Activated CD8-positive, alpha-beta memory T cell treated with anti-CD3 and anti-CD28 coated beads for 36 hours (primary cell): ENCODE data around the gene AGT. TPM values are rescaled to one million over a fixed set of nuclear protein-coding genes. Genes with fewer than 3 reads are reported as not detected.
"Not testable (repeated sequence)": the region's sequence is repeated elsewhere in the genome, so short reads cannot be mapped to it uniquely, and the experiment has no call there.

Experiments used
- CTCF ChIA-PET: fragments of 350-600 bp; sonication (Branson Sonifier 250); formaldehyde crosslinking; loops from one replicate; lab custom pipeline; 2021; ENCODE audit warnings: antibody characterized with exemption; lab: Charles Lee
- POLR2A ChIA-PET: fragments of 350-600 bp; sonication (Branson Sonifier 250); formaldehyde crosslinking; loops from one replicate; lab custom pipeline; 2021; ENCODE audit warnings: antibody characterized with exemption; lab: Charles Lee
- total RNA-seq, 2 experiments: library from RNA; stranded (reverse); gene quantifications; one replicate each; pipeline ENCODE4 v1.2.3, GENCODE V29; 2021

AGT gene
- total RNA-seq, 2 experiments from 2014 or later = not detected

DNA sequence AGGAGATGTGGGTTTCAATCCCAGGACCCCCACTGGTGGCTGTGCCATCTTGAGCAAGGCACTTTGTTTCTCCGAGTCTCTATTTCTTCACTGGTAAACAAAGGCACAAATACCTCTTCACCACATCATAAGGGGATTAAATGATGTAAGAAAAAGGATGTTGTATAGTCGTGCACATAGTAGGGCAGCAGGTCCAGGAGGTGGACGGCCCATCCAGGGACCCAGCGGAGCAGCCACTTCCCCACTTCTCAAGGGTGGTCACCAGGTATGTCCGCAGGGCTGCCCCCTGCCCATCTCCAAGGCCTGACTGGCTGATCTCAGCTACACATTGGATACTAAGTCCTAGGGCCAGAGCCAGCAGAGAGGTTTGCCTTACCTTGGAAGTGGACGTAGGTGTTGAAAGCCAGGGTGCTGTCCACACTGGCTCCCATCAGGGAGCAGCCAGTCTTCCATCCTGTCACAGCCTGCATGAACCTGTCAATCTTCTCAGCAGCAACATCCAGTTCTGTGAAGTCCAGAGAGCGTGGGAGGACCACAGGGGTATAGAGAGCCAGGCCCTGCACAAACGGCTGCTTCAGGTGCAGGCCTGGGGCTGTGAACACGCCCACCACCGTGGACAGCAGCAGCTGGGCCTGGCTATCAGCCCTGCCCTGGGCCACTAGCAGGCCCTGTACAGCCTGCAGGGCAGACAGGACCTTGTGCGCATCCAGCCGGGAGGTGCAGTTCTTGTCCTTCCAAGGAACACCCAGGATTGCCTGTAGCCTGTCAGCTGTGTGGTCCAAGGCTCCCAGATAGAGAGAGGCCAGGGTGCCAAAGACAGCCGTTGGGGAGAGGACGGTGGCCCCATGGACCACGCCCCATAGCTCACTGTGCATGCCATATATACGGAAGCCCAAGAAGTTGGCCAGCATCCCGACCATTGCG lies 4.0 kb downstream of the AGT start:
- ChIA-PET CTCF (no interaction called here), POLR2A (no interaction called here)

DNA sequence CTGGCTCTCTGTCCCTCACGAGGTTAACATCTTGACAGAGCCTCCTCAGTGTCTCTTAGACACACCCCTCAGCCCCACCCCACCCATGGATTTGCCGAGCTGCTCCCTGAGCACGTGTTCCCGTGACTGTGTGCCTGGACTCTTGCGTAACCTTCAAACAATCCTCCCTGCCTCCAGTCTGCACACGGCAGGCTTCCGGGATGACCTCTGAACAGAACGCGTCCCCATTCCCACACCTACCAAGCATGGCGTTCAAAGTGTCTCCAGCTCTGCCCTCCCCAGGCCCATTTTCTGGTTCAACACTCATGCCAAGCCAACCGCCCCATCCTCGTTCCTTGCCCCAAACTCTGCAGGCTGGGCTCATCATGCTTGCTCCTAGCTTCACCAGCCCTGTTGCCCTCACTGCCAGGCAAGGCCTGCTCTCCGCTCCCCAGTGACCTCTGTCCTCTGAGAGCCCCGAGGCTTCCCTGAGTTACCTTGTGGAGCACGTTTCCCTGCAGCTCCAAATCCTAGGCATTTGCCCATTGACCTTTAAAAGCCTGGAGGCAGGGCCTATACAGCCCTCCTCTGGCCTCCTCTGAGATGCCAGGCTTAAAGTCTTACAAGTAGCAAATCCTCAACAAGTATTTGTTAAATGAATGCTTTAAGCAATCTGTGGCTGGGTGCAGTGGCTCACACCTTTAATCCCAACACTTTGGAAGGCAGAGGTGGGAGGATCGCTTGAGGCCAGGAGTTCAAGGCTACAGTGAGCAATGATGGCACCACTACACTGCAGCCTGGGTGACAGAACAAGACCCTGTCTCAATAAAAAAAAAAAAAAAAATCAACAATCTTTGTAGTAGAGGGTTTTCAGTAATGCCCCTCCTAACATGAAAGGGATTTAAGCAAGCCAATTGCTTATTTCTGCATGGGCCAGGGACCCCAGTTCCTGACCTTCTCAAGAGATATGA lies 5.0 kb downstream of the AGT start:
- CTCF ChIA-PET = no interaction called here
- POLR2A ChIA-PET = no interaction called here

DNA sequence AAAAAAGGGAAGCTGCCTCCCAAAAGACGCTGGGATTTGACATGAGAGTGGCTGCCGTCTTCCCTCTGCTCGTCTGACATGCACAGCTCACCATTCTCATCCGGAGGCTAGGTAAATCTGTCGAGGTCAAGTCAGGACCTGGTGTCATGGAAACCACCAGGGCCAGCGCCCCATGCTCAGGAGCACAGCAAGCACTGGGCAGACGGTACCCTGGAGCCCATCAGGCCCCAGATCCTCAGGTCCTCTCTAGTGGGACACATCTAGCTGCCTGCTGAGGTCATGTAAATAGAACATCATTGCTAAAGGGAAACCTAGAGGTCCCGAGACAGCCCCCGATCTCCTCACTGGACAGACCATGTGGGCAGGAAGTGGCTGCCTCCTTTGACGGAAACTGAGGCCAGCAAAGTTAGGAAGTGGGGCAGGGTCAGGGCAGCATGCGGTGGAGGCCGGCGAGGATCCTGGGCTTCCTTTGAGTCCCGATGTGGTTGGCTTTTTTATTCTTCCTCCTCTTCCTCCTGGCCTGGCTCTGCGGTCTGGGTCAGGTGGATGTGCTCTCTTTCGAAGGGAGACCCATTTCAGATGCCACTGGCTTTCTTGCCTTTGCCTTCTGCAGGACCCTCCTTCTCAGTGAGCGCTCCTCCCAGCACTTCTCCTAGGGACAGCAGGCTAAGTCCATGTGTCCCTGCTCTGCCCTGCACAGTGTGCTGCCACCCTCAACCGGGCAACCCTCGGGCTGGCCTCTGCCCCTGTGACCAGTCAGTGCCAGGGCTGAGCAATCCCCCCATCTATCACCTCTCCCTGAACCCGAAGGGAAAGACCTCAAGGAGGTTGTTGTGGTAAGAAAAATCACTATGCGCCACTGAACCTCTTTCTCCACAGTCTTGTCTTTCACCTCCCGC lies 5.9 kb downstream of the AGT start:
- POLR2A ChIA-PET = no interaction called here
- CTCF ChIA-PET = no interaction called here

DNA sequence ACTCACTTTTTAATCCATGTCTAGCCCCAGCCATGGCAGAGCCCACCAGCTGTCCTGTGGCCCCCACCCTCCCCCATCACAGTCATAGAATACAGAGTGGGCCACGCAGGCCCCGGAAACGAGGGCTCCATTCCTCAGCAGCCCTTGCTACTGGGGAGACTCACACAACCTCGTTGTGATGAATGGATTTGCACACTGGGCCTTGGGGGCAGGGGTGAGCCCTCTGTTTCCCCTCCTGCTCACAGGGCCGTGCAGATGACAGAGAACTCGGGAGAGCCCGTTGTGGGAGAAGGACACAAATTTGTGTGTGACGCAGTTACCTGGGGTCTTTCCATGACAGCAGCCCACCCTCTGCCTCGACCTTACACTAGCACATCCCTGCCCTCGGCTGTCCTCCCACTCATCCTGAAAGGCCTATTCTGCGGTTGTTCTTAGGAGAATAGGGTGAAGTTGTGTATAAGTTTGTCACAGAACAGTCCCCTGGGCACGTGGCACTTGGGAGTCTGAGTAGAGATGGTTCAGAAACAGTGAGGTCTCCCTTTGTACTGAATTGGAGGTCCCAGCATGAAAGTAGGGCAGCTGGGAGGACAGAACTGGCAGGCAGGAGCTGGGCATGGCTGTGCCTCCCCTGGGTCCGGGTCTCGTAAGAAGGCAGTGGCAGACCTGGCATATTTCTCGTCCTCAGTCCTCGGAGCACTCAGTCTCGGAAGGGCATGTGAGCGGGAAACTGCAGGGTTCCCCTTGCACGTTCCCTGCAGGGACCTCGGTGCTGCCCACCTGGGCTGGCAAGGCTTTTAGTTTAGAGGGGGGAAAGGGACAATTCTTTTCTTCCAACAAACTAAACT lies 6.8 kb downstream of the AGT start:
- POLR2A ChIA-PET = no interaction called here
- CTCF ChIA-PET = no interaction called here

GRCh38 chr1:230706020-230706699 lies 7.8 kb downstream of the AGT start:
- POLR2A ChIA-PET = no interaction called here
- CTCF ChIA-PET = no interaction called here

DNA sequence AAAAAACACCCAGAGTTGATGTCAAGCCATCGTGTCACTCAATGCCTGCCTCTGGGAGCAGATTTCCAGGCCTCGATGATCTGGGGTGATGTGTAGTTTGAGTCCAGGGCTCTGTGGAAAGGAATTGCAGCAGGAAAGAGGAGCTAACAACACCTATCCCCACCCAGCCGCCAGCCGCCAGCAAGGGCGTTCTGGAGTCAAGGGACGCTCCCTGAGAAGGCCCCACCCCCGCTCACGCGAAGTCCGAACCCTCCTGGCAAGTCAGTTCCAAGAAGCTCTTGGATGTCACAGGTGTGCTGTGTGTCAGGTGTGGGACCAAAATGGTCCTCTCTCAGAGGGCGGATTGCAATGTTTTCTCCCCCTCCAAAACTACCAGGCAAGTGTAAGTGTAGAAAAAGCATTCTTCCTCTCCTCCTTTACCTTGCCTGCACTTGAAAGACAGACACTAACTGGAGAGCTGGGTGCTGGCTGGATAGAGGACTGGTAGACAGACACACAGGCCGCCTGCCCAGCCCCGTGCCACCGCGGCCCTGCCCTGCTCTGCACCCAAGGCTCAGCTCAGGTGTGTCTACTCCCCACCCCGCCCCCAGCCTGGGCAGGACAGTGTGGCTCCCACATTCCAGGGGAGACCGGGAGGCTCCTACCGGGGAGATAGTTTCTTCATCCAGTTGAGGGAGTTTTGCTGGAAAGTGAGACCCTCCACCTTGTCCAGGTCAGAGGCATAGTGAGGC lies 8.5 kb downstream of the AGT start:
- ChIA-PET CTCF (no interaction called here), POLR2A (no interaction called here)

DNA sequence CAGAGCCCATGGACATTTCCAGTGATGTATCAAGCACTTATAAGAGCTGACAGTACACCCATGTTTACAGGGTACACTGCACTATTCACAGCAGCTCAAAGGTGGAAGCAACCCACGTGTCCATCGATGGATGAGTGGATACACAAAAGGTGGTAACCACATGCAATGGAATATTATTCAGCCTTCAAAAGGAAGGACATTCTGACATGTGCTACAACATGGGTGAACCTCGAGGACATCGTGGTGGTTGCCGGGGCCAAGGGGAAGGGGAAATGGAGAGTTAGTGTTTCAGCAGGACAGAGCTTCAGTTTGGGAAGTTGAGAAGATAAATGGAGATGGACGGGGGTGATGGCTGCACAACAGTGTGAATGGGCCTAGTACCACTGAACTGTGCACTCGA lies 9.1 kb downstream of the AGT start:
- POLR2A ChIA-PET = no interaction called here
- CTCF ChIA-PET = no interaction called here

- CTCF ChIA-PET = no interaction called here
- POLR2A ChIA-PET = no interaction called here
Measured at GRCh38 chr1:230703679-230704385, 10.1 kb downstream of the AGT start.

DNA sequence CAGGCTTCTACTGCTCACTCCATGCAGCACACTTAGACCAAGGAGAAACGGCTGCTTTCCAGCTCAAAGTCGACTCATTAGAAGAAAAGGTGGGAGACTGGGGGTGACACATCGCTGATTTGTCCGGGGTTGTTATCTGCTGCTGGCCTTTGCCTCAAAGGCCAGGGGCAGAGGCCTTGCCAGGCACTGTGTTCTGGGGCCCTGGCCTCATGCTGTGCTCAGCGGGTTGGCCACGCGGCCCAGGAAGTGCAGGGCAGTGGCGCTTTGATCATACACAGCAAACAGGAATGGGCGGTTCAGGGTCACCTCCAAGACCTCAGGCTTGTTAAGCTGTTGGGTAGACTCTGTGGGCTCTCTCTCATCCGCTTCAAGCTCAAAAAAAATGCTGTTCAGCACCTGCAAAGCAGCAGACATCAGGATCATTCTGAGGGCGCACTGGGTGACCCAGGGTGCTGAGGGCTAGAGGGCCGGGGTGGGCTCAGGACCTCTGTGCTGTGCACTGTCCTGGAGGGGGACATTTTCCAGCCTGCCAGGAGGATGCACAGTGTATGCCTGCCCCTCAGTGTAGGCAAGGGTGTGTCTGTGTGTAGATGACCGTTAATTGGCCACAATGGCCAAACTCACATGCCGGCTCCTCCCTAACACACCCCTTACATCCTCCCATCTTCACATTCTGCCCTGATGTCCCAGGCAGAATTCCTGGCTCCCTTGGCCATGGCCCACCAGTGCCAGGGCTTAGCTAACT lies 10.8 kb downstream of the AGT start:
- CTCF ChIA-PET = no interaction called here
- POLR2A ChIA-PET = no interaction called here

- ChIA-PET POLR2A (no interaction called here), CTCF (no interaction called here)
Measured at GRCh38 chr1:230701895-230702768, 11.8 kb downstream of the AGT start.

GRCh38 chr1:230701434-230701833 lies 12.5 kb downstream of the AGT start:
- ChIA-PET POLR2A (no interaction called here), CTCF (no interaction called here)

DNA sequence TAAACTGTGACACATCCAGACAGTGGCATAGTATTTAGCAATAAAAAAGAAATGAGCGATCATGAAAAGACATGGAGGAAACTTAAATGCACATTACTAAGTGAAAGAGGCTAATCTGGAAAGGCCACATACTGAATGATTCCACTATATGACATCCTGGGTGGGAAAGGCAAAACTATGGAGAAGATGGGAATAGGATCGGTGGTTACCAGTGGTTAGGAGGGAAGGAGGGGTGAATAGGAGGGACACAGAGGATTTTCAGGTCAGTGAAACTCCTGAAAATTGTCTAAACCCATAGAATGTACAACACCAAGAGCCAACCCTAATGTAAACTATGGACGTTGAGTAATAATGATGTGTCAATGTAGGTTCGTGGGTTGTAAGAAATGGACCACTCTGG lies 13.8 kb downstream of the AGT start:
- CTCF ChIA-PET = no interaction called here

DNA sequence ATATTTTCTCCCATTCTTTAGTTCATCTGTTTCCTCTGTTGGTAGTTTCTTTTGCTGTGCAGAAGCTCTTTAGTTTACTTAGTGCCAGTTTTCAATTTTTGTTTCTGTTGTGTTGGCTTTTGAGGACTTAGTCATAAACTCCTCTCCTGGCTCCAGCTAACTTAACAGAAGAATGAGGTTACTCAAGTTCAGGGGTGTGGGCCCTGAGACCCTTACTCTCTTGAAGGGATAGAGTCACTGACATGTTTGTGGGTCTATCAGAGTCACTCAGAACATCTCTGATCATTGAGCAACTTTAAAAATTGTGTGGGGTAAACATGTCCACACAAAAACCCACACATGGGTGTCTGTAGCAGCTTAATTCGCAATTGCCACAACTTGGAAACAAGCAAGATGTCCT lies 14.2 kb downstream of the AGT start:
- POLR2A ChIA-PET = no interaction called here
- CTCF ChIA-PET = no interaction called here

More for the DNA sequence above, 13.8 kb downstream of the AGT start:
- POLR2A ChIA-PET = no interaction called here

- POLR2A ChIA-PET = not testable (repeated sequence)
- CTCF ChIA-PET = interaction anchor here (1.0 kb wide), 1 partner anchor 13 kb away, joined by 3 read pairs; no protein-coding TSS in a partner anchor
Measured at GRCh38 chr1:230698964-230699363, 15.0 kb downstream of the AGT start.

GRCh38 chr1:230698130-230698529 lies 15.8 kb downstream of the AGT start:
- ChIA-PET POLR2A (no interaction called here), CTCF (interaction anchor here (1.0 kb wide), 1 partner anchor 12 kb away, joined by 3 read pairs; no protein-coding TSS in a partner anchor)
